Stimulated activated CD8-positive, alpha-beta memory T cell treated with anti-CD3 and anti-CD28 coated beads, Interleukin-7, amount 100 ng/mL, for 24 hours (primary cell): ENCODE measurements around the gene DBP.

Experiments used
- DNase-seq: peaks from one replicate; pipeline ENCODE4 v3.0.0-alpha.2; 2020; ENCODE audit warnings: low read depth

The DBP gene

GRCh38 chr19:48627201-48627864 lies 9.8 kb downstream of the DBP start:
- DNase-seq = no peak

- no peak for DNase-seq
Measured at GRCh38 chr19:48625891-48626327, 11.3 kb downstream of the DBP start.

- DNase-seq = no peak
Measured at GRCh38 chr19:48624791-48625723, 12.1 kb downstream of the DBP start.

GRCh38 chr19:48624067-48624594 lies 13.0 kb downstream of the DBP start:
- peak; percentile 94 for DNase-seq

- DNase-seq = no peak
Measured at GRCh38 chr19:48623556-48624066, 13.6 kb downstream of the DBP start.

- DNase-seq = no peak
Measured at GRCh38 chr19:48619692-48620585, 17.2 kb downstream of the DBP start.

GRCh38 chr19:48618916-48619691 lies 18.1 kb downstream of the DBP start, which contains the start of the genes RPL18 and SPHK2:
Gene RPL18 (minus strand): TSS chr19:48619178. CDS start chr19:48619143, 35 bp downstream.
Gene SPHK2 (plus strand): TSS chr19:48619506. CDS start chr19:48620515, 1,009 bp downstream.
- DNase-seq = peak; percentile 89

- no peak for DNase-seq
Measured at GRCh38 chr19:48618278-48618915, 18.8 kb downstream of the DBP start.

- DNase-seq = no peak
Measured at GRCh38 chr19:48617146-48617937, 19.8 kb downstream of the DBP start.

- DNase-seq = no peak
Measured at GRCh38 chr19:48616491-48617056, 20.6 kb downstream of the DBP start.

- DNase-seq = no peak
Measured at GRCh38 chr19:48616041-48616436, 21.1 kb downstream of the DBP start.

GRCh38 chr19:48615231-48616040 lies 21.7 kb downstream of the DBP start:
- DNase-seq = no peak

GRCh38 chr19:48614436-48615230 lies 22.5 kb downstream of the DBP start, which contains the start of gene FAM83E:
Gene FAM83E (minus strand): TSS chr19:48615076. CDS start chr19:48613372, 1,704 bp downstream.
- no peak for DNase-seq

- DNase-seq = no peak
Measured at GRCh38 chr19:48613852-48614435, 23.2 kb downstream of the DBP start.

GRCh38 chr19:48613024-48613851 lies 23.9 kb downstream of the DBP start:
- no peak for DNase-seq

GRCh38 chr19:48611872-48612271 lies 25.3 kb downstream of the DBP start:
- no peak for DNase-seq
